IPS-18c (cell line): ENCODE measurements around the gene CCDC12.

ENCODE experiments used
- H3K4me3 ChIP-seq: 2 replicates; pipeline ENCODE4 v1.7.0; 2013; ENCODE audit warnings: low read depth, mild to moderate bottlenecking, low read length, moderate library complexity; ENCODE audit not compliant: insufficient read depth
- H3K9me3 ChIP-seq: one replicate; pipeline ENCODE4 v1.6.1; 2013; ENCODE audit warnings: mild to moderate bottlenecking, low read length, moderate library complexity; ENCODE audit not compliant: control insufficient read depth, insufficient read depth

The CCDC12 gene

DNA sequence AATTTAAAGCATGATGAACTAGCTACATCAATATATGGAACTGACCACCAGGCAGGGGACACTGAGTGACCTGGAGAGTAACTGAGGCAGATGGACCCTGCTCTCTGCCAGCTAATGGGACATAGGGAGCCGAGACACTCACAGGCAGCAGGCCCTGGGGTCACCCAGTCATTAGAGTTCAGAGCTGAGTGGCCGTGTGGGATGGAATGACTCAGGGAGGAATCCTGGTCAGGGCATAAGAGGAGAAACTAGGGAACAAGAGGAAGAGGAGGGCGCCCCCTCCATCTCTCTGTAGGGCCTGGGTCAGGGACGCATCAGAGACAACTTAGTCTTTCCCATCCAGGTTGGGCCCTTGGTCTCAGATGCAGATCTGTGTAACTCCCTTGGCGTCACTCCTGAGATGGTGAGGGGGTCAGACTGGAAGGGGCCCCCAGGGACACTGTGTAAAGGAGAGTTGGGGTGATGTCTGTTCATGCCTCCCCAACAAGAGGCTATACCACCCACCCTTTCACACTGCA lies 39.8 kb downstream of the CCDC12 start:
- no peak overlapping the region for H3K4me3 ChIP-seq
- H3K9me3 ChIP-seq, result no peaks in the 10 kb centered on the region

DNA sequence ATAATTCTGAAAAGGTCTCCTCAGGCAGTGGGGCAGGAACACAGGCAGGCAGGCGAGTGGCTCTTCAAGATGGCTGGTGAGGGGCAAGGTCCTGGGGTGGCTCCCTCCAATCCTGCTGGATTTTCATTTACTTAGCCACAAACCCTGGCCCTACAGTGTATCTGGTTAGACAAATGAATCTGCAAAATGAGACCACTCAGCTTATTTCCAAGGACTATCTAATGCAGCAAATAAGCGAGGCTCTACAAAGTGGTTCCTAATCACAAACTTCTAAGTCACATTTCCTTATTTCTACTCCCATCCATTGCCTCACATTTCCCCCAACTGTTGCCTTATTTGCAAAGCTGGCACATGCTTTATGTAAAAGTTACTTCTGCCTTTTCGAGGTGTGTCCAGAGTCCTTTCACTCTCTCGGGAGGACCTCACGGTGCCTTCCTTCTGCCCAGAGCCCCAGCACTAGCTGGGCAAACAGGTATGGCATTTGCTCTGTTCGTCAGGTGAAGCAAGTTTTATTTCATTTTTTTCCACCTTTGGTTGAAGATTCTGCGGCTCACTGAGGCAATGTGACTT lies 40.5 kb downstream of the CCDC12 start:
- no peaks in the 10 kb centered on the region for H3K9me3 ChIP-seq
- no peak overlapping the region for H3K4me3 ChIP-seq

DNA sequence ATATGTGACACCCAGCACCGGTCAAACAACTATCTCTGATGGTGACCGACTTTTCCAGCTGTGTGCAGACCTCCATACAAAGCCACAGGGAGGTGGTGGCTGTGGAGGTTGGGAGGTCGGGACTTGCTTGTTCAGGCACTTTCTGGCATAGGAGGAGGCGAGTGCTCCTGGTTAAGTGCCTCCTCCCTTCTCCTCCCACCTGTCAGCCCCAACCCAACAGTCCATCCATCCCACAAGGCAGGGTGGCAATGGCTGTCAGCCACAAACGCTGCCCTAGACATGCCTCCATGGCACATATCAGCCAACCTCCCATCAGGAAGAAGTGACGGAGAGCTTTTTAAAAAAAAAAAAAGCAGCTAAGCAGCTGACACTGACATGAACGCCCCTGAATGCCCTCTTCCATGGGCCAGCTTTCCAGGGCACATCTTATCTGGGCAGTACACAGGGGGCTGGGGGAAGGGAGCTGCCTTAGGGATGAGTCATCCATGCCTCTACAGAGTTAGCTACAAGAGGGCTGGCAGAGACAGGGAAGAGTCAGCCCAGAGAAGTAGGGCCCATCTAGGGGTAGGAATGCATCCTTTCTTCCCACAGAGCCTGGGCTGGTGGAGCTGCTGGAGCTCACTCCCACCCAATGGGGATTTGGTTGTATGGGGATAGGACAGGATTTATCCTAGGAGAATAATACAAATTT lies 41.2 kb downstream of the CCDC12 start:
- no peaks in the 10 kb centered on the region for H3K9me3 ChIP-seq
- no peak overlapping the region for H3K4me3 ChIP-seq

DNA sequence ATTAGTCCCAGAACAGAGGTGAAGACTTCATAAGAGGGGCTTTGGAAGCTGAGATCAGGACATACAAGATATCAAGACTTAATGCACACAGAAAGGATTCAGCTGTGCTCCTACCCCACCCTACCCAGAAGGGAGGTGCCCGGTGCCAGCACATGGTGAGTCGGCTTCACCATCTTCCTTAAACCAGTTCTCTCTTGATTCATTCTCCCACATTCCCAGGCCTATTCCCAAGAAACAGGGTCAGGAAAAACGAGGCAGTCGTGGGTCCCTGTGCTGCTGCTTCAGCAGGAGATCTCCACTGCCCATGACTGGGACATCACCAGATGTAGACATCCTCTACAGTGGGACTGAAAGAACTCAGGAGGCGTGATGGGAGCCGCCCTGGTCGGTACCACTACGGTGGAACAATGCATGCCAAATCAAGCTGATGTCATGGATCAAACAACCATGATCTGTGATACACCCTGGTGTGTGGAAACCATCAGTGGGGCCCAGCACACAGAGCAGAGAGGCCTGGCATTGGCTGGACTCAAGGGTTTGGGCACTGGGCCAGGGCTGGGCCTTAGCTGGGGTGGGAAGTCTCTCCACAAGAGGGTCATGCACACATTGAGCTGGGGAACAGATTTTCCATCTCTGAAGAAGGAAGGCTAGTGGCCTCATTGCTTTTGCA lies 41.9 kb downstream of the CCDC12 start:
- H3K4me3 ChIP-seq, result no peak overlapping the region
- H3K9me3 ChIP-seq, result no peaks in the 10 kb centered on the region

DNA sequence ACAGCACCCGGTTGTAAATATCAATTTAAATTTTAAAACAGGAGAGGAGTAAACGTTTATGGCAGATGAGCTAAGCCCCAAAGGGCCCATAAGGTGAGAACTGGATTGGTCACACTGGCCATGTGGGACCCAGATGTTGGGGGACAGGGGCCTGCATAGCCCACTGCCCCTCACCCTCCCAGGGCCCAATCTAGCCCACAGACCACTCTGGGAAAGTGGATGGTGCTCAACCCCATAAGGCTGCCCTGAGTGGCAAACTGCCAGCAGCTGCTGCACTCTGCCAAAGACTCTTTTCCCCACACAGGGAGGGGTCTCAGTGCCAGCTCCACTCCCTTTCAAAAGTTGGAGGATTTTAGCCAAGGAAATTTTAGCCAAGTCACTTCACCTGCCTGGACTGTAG lies 42.5 kb downstream of the CCDC12 start:
- Histone ChIP-seq H3K9me3 (no peaks in the 10 kb centered on the region), H3K4me3 (no peak overlapping the region)

DNA sequence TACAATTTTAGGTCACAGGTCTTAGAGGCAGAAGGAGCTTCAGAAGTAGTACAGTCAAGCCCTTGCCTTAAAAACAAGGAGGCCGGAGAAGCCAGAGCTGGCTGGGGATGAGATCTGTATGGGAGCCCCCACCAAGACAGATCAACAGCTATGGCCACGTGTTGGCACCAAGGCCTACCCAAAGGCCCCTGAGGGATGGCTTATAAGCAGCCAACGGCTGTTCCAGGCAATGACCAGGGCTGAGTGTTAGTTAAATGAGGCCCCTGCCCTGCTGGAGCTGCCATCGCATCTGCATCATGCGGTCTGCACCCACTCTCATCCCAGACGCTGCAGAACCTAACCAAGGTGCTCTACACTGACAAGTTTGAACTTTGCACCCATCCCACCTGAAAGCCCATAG lies 43.3 kb downstream of the CCDC12 start:
- H3K4me3 ChIP-seq, result no peak overlapping the region
- no peaks in the 10 kb centered on the region for H3K9me3 ChIP-seq

DNA sequence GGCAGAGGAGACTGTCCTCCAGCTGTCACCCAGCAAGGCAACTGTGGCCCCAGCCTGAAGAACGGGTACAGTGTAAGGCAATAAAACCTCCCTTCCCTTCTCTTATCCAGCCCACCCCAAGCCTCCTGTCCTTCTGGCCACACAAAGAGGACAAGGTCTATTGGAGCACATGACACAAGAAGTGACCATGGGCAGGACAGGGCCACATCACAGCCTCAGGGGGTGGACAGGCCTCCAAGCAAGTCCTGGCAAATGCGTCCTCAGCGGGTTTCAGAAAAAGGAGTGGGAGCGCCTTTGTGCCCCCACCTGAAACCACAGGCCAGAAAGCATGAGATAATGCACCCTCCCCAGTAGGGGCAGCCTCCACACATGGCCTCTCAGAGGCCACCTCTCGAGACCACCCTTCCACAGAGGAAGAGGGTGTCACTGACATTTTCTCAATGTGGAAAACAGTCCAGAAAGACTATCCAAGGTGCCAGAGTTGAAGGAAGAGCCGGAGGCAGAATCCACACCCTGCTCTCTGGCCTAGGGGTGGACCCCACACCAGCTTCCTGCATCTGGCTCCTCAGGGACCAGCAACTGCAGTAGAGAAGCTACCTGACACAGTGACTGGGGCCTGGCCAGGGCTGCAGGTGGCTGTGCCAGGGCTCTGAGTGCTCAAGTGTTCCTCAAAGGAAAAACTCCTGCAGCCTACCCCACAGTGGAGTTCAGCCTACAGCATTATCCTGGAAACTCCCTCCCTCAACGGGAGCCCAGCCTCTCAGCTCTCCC lies 43.9 kb downstream of the CCDC12 start:
- Histone ChIP-seq H3K9me3 (no peaks in the 10 kb centered on the region), H3K4me3 (no peak overlapping the region)

DNA sequence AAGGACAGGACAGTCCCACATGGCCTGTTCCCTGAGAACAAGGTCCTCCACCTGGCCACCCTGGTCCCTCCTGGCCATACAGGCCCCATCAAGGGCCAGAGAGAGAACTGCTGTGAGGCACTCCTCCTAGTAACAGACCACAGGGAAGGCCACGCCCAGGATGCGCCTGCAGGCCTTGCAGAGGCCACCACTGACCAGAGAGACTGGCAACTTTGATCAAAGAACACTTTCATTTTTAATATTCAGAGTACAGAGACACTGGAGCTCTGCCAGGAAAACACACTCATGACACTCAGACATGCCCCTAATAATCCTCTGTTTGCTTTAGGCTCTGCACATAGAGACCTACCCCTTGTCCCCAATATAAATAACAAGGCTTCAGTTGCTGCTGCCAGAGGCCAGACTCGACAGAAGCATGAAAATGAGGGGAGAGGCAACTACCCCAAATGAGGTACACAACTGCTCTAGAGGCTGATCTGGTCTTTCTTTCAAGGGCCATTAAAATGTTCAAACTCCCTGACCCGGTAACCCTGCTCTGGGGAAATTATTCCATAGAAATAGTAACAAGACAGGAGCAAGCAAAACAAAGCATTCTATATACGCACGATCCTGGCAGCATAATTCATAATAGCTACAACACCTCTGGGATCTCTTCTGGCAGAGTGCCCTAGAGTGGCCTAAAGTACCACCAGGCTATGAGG lies 44.8 kb downstream of the CCDC12 start:
- Histone ChIP-seq H3K4me3 (no peak overlapping the region), H3K9me3 (no peaks in the 10 kb centered on the region)

DNA sequence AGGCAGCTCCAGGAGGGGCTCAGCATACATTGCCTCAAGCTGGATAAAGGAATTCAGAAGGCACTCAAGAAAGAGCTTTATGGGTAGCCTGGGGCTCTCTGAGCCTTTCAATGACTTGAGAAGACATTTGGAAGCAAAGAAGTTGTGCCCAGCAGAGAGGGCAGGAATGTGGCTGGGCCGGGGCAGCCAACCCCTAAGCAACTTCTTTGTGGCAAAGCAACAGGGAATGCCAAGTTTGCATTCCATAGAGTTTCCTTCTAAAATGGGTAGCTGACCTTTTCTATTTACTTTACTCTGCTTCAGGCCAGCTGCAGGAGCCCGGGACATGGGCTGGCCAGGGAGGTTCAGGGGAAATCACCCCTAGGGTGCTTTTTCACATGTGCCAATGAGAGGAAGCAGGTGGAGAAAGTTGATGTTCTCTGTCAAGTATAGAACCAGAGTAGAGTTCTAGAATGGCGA lies 45.6 kb downstream of the CCDC12 start:
- H3K4me3 ChIP-seq, result no peak overlapping the region

DNA sequence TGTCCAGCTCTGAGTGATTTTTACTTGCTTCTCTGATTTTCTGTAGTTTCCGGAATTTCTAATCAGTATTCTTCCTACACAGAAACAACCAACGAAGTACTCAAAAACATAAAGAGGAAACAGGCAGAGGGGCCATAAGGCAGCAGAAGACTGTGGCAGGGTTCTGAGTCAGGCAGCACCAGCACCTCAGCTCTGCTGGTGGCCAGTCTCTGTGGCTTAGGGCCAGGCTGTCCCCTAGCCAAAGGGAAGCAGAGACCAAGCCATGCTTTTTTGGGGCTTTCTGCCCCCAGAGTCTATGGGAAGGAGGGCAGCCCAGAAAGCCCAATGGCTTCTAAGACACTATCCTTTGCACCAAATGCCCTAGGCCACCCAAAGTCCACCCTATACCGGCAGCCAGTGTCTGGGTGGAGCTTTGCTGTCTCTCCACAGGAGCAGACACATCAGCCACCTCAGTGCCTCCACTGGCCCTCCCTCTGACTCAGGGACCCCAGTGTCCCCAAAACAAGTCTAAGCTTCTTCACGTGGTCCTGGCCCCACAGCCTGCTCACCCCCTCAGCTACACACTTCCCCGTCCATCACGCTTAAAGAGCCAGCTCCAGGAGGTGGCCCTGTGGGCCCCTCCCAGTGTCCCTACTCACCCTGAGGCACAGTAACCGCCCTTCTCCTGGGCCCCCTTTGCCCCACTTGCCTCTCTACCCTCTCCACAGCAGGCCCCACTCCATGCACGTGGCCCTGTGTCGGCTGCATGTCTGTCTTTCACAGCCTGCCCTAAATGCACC lies 46.2 kb downstream of the CCDC12 start:
- H3K4me3 ChIP-seq, result no peak overlapping the region
- H3K9me3 ChIP-seq, result no peaks in the 10 kb centered on the region

More for the DNA sequence above, 45.6 kb downstream of the CCDC12 start:
- H3K9me3 ChIP-seq, result no peaks in the 10 kb centered on the region

DNA sequence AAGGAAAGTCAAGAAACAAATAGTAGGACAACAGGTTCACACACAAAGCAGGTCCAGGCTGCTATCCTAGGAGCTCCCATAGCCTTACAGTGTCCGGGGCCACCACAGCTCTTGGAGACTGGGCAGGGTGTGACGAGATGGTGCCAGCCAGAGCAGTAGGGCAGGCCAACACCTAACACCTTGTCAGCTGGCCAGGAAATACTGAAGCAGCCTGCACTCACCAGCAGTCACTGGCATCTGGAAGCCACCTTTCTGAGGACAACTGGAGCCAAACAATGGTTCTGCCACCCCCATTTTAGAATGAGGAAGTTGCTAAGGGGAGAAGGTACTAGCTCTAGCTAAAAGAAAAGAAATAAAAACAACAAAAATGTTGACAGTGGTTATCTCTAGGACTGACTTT lies 47.2 kb downstream of the CCDC12 start:
- no peaks in the 10 kb centered on the region for H3K9me3 ChIP-seq
- no peak overlapping the region for H3K4me3 ChIP-seq

DNA sequence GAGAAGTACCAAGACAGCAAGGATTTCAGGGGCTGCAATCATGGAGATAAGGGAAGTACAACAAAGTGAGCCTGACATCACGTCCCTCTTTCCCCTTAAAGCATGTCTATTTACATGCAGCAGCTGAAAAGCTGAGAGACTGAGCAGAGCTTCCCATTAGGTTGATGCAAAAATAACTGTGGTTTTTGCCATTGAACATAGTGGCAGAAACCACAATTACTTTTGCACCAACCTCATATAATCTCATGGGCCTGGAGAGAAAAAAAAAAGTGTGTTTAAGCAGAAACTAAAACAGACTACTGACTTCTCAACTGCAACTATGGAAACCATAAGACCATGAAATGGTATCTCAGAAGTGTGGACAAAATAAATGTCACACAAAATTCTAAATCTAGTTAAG lies 48.3 kb downstream of the CCDC12 start:
- no peaks in the 10 kb centered on the region for H3K9me3 ChIP-seq
- H3K4me3 ChIP-seq, result no peak overlapping the region

DNA sequence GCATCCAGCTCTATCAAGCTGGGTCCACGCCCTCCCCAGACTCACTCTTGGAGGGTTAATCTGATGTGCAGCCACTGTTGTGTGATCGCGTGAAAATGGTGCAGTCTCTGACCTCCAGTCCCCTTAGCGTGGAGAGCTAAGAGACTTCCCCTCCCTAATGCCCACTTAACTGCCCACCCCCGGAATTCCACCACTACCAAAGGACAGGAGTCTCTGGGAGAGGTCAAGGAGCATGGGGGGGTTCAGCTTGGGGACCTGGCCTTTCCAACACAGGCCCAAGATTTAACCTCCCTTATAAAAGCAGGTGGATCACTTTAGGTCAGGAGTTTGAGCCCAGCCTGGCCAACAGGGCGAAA lies 48.8 kb downstream of the CCDC12 start:
- Histone ChIP-seq H3K4me3 (no peak overlapping the region), H3K9me3 (no peaks in the 10 kb centered on the region)

DNA sequence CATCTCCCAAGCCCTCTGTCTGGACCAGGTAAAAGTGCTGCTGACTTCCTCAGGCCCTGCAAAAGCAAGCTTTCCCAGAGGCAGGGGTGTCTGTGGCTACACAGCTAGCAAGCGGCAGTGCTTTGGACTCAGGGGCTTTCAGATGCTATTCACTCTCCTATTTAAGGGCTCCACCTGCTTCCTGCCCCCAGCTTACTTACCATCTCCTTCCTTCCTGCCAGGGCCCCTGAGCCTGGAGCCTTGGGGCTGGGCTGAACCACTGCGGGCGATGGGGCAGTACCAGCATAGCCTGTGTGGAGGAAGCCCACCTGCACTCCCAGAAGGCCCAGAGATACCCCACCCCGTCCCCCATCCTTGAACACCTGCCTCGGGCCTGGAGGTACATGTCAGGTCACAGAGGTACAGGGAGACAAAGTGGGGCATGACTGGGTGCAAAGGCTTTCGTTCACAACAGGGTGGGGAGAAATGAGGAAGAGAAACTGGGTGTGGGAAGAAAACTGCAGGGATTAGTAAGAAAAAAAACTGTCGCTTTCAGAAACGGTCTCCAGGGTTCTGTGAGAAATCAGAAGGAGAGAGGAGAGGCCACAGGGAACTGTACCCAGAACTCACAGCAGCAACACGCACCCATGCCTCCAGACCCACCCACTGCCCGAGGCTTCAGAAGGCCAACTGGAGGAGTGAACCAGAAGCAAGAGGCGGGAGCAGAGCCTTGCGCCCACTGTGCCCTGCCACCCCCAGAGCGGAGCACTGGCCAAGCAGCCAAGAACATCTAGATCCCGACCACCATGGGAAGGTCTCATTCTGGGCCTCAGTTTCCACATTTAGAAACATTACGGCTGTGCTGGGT lies 49.5 kb downstream of the CCDC12 start:
- Histone ChIP-seq H3K4me3 (no peak overlapping the region), H3K9me3 (no peaks in the 10 kb centered on the region)

DNA sequence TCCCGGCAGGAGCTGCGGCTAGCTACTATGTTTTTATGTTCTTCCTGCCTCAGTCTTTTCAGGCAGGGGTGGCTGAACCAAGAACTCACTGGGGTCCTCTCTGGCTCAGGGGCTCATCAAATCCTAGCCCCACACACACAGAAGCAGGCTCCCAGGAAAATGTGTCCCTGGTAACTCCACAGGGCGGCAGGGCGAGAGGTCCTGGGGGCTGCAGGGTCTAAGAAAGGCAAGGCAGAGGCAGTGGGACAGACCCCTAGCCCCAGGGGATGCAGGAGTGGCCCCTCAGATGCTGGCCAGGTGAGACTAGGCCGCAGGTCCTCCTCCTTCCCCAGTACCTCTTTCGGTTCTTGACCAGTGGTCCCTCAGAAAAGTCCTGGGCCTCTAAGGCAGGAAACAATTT lies 50.1 kb downstream of the CCDC12 start:
- Histone ChIP-seq H3K4me3 (no peak overlapping the region), H3K9me3 (no peaks in the 10 kb centered on the region)

DNA sequence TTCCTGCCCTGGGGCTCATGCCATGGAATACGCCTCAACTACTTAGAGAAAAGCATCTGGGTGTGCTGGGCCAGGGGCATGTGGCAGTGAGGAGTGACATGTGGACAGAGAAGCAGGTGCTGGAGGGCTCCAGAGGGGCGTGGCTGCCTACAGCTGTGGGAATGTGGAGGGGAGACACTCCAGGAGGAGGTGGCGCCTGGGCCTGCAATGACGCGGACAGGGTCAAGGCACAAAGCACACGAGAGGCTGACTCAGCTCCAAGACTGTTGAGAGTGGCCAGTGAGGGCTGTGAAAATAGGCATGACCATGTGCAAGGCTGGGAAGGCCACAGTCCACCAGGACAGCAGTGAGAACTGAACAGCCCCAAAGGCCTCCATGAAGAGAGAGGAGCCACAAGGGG lies 50.5 kb downstream of the CCDC12 start:
- no peak overlapping the region for H3K4me3 ChIP-seq
- no peaks in the 10 kb centered on the region for H3K9me3 ChIP-seq
